Sigmoid colon (tissue), 7 donors: Measurements from ENCODE around the gene LPCAT3. TPM values are rescaled to one million over a fixed set of nuclear protein-coding genes. Genes with fewer than 3 reads are reported as not detected.
A peak's percentile ranks its signal among the peaks of the same experiment; 100 is the strongest.

Experiments
- DNase-seq: peaks from one replicate; pipeline ENCODE4 v3.0.0-alpha.2; 2019
- H3K27ac ChIP-seq, 4 donors: fragments of 200-600 bp; sonication (generic); one replicate each; pipeline ENCODE4 v1.5.1; 2016 to 2019; ENCODE audit warnings: mild to moderate bottlenecking in 1 of 4
- H3K27me3 ChIP-seq, 3 donors: fragments of 200-600 bp; sonication (generic); one replicate each; pipeline ENCODE4 v1.5.1; 2019; ENCODE audit warnings: mild to moderate bottlenecking in 1 of 3
- H3K36me3 ChIP-seq, 4 donors: fragments of 200-600 bp; sonication (generic); one replicate each; pipeline ENCODE4 v1.5.1; 2016 to 2019
- H3K4me1 ChIP-seq, 4 donors: fragments of 200-600 bp; sonication (generic); one replicate each; pipeline ENCODE4 v1.5.1; 2017 to 2019
- H3K4me3 ChIP-seq, 4 donors: fragments of 200-600 bp; sonication (generic); one replicate each; pipeline ENCODE4 v1.5.1; 2017 to 2019; ENCODE audit warnings: mild to moderate bottlenecking in 2 of 4, moderate library complexity in 1 of 4
- H3K9me3 ChIP-seq, 4 donors: fragments of 200-600 bp in 3 of 4; sonication (generic) in 3 of 4; one replicate each; pipeline versions ENCODE4 v1.5.1 to v1.6.1; 2013 to 2019
- EP300 ChIP-seq, 4 donors: sonication (generic); formaldehyde crosslinking; IDR thresholded peaks; one replicate each; pipeline ENCODE4 v1.6.1; 2017; ENCODE audit warnings: antibody characterized with exemption in 4 of 4
- POLR2A ChIP-seq, 2 donors: fragments of 450-650 bp; IDR thresholded peaks; one replicate each; pipeline ENCODE4 v1.6.1; 2016; ENCODE audit warnings: antibody characterized with exemption in 2 of 2, mild to moderate bottlenecking in 2 of 2, moderate library complexity in 2 of 2
- POLR2AphosphoS5 ChIP-seq, 4 donors: sonication (generic); formaldehyde crosslinking; IDR thresholded peaks; one replicate each; pipeline ENCODE4 v1.6.1; 2017; ENCODE audit warnings: antibody characterized with exemption in 4 of 4
- WGBS, 2 donors: extraction: QIAGEN DNeasy Blood & Tissue Kit; methylation state at CpG; one replicate each; pipeline ENCODE4 v1.1.7; 2013; 5-methylcytosine and 5-hydroxymethylcytosine counted together
- intact Hi-C: fragments of 100-400 bp; cut with DNase I; formaldehyde crosslinking; loops from one replicate; pipeline ENCODE4 v1.15.1; 2023
- polyA plus RNA-seq, 3 donors: library from polyadenylated mRNA; stranded (reverse); fragments of 200-250 nt; gene quantifications; one replicate each; pipeline ENCODE4 v1.2.3, GENCODE V29; 2013
- total RNA-seq, 4 donors: library from RNA; depleted of rRNA; stranded (reverse); fragments of >200 nt; gene quantifications; one replicate each; pipeline ENCODE4 v1.1.0, GENCODE V29; 2016
- TF ChIP-seq, protein P1 (sequence below), 4 experiments: fragments of 450-650 bp in 3 of 4; fragments of 200-600 bp in 1 of 4; IDR thresholded peaks; one replicate each; pipeline ENCODE4 v1.5.1; 2016 to 2019; ENCODE audit warnings: antibody characterized with exemption in 4 of 4, mild to moderate bottlenecking in 3 of 4, moderate library complexity in 2 of 4
- donor health status: healthy with polysubstance abuse.
- donor health status: Bipolar disorder and iron deficiency.
- donor health status: healthy.

Gene LPCAT3
- total and polyA plus RNA-seq, 7 donors = 7.8 to 47.9 (median 25.3) TPM

DNA sequence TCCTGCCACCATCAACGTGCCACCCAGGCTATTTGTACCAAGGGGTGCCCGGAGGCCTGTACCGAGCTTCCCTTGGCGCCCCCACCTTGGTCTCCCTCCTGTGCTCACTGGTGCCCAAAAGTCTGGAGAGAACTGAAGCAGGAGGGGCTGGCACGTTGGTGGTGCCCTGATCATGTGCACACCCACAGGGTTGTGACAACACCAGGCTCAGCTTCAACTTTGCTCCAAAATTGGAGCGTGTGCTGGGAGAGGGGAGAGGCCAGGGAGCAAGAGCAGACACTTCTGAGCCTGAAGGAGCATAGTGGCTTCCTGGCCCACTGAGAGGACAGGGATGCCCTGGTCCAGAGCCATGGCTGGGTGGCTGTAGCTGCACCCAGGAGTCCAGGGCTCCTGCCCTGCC, 13.0 kb upstream of the LPCAT3 start:
- 79 to 87% methylated on average over 6 of the region's 6 CpGs for whole genome bisulfite sequencing, 2 donors
- intact Hi-C loops = no loop called here
- H3K27me3 ChIP-seq = no peaks in the 10 kb centered on the region
- H3K4me3 ChIP-seq = no peak overlapping the region
- no peaks in the 10 kb centered on the region for H3K36me3 ChIP-seq
- no peak for DNase-seq
- TF ChIP-seq EP300 (IDR thresholded peaks at IDR 0.05) = no peak
- TF ChIP-seq POLR2AphosphoS5 (IDR thresholded peaks at IDR 0.05) = no peak
- H3K9me3 ChIP-seq = no peaks in the 10 kb centered on the region
- no peak overlapping the region for H3K27ac ChIP-seq
- no peaks in the 10 kb centered on the region for H3K4me1 ChIP-seq

DNA sequence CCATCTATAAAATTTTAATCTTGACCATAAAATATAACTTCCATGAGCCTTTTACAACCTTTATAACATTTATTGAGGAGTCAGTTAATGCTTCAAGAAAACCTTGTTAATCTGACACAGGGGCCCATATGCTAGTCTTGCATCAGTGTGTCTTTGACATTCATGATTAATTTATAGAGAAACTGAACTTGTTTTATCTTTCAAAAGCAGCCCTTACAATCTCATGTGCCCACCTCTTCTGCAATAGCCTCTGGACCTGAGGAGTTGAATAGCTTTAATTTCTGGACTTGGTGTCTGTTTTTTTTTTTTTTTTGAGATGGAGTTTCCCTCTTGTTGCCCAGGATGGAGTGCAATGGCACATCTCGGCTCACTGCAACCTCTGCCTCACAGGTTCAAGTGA, 8.6 kb upstream of the LPCAT3 start:
- Histone ChIP-seq H3K4me1 (no peaks in the 10 kb centered on the region), H3K9me3 (no peaks in the 10 kb centered on the region), H3K4me3 (no peak overlapping the region), H3K27ac (no peak overlapping the region), H3K36me3 (no peaks in the 10 kb centered on the region), H3K27me3 (no peaks in the 10 kb centered on the region)
- WGBS, 2 donors = 82 to 85% methylated on average over 1 of the region's 1 CpG
- intact Hi-C loops = no loop called here
- DNase-seq = no peak
- TF ChIP-seq POLR2A (IDR thresholded peaks at IDR 0.05) = no peak
- TF ChIP-seq EP300 (IDR thresholded peaks at IDR 0.05) = no peak
- TF ChIP-seq POLR2AphosphoS5 (IDR thresholded peaks at IDR 0.05) = no peak
- TF ChIP-seq, protein P1, sequence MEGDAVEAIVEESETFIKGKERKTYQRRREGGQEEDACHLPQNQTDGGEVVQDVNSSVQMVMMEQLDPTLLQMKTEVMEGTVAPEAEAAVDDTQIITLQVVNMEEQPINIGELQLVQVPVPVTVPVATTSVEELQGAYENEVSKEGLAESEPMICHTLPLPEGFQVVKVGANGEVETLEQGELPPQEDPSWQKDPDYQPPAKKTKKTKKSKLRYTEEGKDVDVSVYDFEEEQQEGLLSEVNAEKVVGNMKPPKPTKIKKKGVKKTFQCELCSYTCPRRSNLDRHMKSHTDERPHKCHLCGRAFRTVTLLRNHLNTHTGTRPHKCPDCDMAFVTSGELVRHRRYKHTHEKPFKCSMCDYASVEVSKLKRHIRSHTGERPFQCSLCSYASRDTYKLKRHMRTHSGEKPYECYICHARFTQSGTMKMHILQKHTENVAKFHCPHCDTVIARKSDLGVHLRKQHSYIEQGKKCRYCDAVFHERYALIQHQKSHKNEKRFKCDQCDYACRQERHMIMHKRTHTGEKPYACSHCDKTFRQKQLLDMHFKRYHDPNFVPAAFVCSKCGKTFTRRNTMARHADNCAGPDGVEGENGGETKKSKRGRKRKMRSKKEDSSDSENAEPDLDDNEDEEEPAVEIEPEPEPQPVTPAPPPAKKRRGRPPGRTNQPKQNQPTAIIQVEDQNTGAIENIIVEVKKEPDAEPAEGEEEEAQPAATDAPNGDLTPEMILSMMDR (IDR thresholded peaks at IDR 0.05) = no peak

DNA sequence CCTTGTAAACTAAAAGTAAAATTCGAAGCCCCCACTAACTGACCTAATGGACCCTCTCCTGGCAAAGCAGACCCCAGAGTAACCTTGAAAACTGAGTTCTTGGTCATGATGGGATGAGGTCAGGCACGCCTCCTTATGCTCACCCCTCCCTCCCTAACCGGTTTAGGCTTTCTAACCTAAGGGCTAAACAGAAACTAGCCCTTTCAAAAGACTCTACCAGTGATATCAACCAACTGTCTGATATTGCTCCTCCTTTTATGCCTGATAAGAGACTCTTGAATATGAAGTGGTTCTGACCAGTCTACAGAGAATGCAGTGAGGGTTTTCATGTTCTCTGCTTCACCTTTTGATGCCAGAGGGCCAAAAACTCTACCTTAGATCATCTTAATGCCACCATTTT, 4.8 kb upstream of the LPCAT3 start:
- WGBS, 2 donors = 88 to 90% methylated on average over 3 of the region's 3 CpGs
- Histone ChIP-seq H3K36me3 (no peaks in the 10 kb centered on the region), H3K9me3 (no peaks in the 10 kb centered on the region), H3K27ac (no peak overlapping the region), H3K27me3 (no peaks in the 10 kb centered on the region), H3K4me1 (peaks cover 0 to 9% (median 6%) of the 10 kb centered on the region in 4 donors), H3K4me3 (no peak overlapping the region)
- no peak for TF ChIP-seq POLR2AphosphoS5 (IDR thresholded peaks at IDR 0.05)
- no peak for TF ChIP-seq POLR2A (IDR thresholded peaks at IDR 0.05)
- TF ChIP-seq, protein P1 (IDR thresholded peaks at IDR 0.05) = no peak
- TF ChIP-seq EP300 (IDR thresholded peaks at IDR 0.05) = no peak
- intact Hi-C loops = no loop called here
- DNase-seq = no peak

DNA sequence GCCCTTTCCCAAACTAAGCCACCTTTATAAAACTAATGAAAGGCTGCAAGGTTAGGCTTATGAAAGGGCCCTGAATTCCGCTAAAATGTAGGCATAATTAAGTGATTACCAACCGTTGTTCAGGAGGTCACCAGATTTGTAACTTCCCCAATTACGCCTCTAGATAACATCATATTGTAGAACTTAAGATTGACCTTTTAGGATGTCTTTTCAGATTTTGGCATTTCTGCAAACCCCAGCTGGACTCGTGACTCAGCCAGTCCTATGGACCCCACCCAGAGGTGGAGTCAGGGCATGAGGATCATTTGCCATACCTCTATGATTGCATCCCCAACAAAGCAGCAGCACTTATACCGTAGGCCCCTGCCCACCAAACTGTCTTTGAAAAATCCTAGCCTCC, 3.7 kb upstream of the LPCAT3 start:
- intact Hi-C loops = no loop called here
- TF ChIP-seq POLR2A (IDR thresholded peaks at IDR 0.05) = no peak
- TF ChIP-seq, protein P1 (IDR thresholded peaks at IDR 0.05) = no peak
- no peak for TF ChIP-seq EP300 (IDR thresholded peaks at IDR 0.05)
- WGBS, 2 donors = 57 to 76% methylated on average over 5 of the region's 5 CpGs

DNA sequence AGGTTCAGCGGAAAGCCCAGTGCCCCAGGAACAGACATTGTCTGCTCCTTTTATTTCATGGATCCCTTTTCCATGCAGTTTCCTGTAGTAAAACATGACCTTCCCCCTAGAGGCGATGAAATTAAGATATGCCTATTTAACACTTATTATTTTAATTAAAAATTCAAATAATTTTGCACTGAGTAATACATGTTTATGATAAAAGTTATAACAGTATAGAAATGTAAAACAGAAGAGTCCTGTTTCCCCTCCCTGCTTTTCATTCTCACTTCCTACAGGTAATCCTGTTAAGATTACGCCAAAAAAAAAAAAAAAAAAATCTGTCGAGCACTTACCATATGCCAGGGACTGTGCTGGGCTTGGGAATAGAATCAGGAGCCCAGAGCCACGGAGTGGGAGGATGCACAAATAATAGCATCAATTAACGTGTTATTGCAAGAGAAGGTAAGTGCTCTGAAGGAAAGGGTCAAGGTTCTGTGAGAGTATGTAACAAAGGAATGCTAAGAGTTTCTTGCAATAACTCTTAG, 830 bp upstream of the LPCAT3 start:
- H3K27ac ChIP-seq = peak overlapping the region; percentile 80 to 95 (median 94)
- WGBS, 2 donors = 2 to 17% methylated on average over 6 of the region's 6 CpGs
- H3K4me3 ChIP-seq = peak overlapping the region; percentile 63 to 93 (median 74)
- DNase-seq = no peak
- H3K36me3 ChIP-seq = peaks cover 0 to 4% (median 0%) of the 10 kb centered on the region in 4 donors
- intact Hi-C loops = loop anchor here (2.0 kb wide), 4 partner anchors 28 to 90 kb away; partner anchors contain the start of genes C12orf57, C1RL, EMG1 and PHB2
- TF ChIP-seq, protein P1 (IDR thresholded peaks at IDR 0.05) = peak in 1 of 4 experiments; percentile 12
- no peak for TF ChIP-seq EP300 (IDR thresholded peaks at IDR 0.05)
- no peaks in the 10 kb centered on the region for H3K27me3 ChIP-seq
- no peaks in the 10 kb centered on the region for H3K9me3 ChIP-seq
- peaks cover 0 to 24% (median 23%) of the 10 kb centered on the region in 4 donors for H3K4me1 ChIP-seq

More for the DNA sequence above, 3.7 kb upstream of the LPCAT3 start:
- no peak for DNase-seq
- H3K9me3 ChIP-seq = no peaks in the 10 kb centered on the region
- H3K27me3 ChIP-seq = no peaks in the 10 kb centered on the region
- no peak overlapping the region for H3K4me3 ChIP-seq
- peaks cover 0 to 20% (median 15%) of the 10 kb centered on the region in 4 donors for H3K4me1 ChIP-seq
- no peaks in the 10 kb centered on the region for H3K36me3 ChIP-seq
- no peak overlapping the region for H3K27ac ChIP-seq
